ENCODE results near the gene OR8D1. TPM values are rescaled to one million over a fixed set of nuclear protein-coding genes. Genes with fewer than 3 reads are reported as not detected.
"Not testable (repeated sequence)": the region's sequence is repeated elsewhere in the genome, so short reads cannot be mapped to it uniquely, and the experiment has no call there.

Gene OR8D1
- total and polyA plus RNA-seq, 2 of the 8 experiments (the other 6 are each of a cell fraction or from before 2014, with no cell fraction given) = not detected

DNA sequence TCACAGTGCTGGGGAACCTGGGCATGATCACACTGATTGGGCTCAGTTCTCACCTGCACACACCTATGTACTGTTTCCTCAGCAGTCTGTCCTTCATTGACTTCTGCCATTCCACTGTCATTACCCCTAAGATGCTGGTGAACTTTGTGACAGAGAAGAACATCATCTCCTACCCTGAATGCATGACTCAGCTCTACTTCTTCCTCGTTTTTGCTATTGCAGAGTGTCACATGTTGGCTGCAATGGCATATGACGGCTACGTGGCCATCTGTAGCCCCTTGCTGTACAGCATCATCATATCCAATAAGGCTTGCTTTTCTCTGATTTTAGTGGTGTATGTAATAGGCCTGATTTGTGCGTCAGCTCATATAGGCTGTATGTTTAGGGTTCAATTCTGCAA lies 48.7 kb downstream of the OR8D1 start:
- H2BK12ac ChIP-seq (ENCODE audit: low read depth, low read length); H3K79me2 ChIP-seq (ENCODE audit: control insufficient read depth in 1 of 2, insufficient read depth in 2 of 2, low read length in 2 of 2); H3K18ac ChIP-seq (ENCODE audit: extremely low read depth, low read length); H2BK20ac ChIP-seq (ENCODE audit: low read length); H3K56ac ChIP-seq (replicated peaks; ENCODE audit: insufficient read length, low read depth, low read length); H2BK15ac ChIP-seq (ENCODE audit: low read length); H4K8ac ChIP-seq (ENCODE audit: extremely low read depth, insufficient read depth, low read length); POLR2A ChIA-PET (ENCODE audit: partially characterized antibody); H3K4me3 ChIP-seq (ENCODE audit: extremely low read depth in 1 of 4, insufficient read depth in 2 of 4, low read depth in 3 of 4, low read length in 4 of 4); H4K91ac ChIP-seq (replicated peaks; ENCODE audit: insufficient read length, low read length); H2BK5ac ChIP-seq (ENCODE audit: low read depth, low read length); H3K23me2 ChIP-seq (ENCODE audit: low read depth, low read length); H4K20me1 ChIP-seq (replicated peaks in 1 of 2; ENCODE audit: control insufficient read depth in 1 of 2, insufficient read depth in 2 of 2, low read length in 2 of 2); H3K36me3 ChIP-seq (ENCODE audit: control insufficient read depth in 2 of 4, insufficient read depth in 4 of 4, low read length in 3 of 4); H3K27ac ChIP-seq (ENCODE audit: low read depth, low read length); H2AK5ac ChIP-seq (ENCODE audit: low read depth, low read length); H3K4me2 ChIP-seq (ENCODE audit: insufficient read depth in 1 of 2, low read depth in 2 of 2, low read length in 2 of 2); H3K9me3 ChIP-seq (ENCODE audit: insufficient read depth in 2 of 2, low read depth in 1 of 2, low read length in 1 of 2); H3K9ac ChIP-seq (replicated peaks in 1 of 4; ENCODE audit: extremely low read depth in 1 of 4, low read depth in 3 of 4, low read length in 3 of 4); H3K14ac ChIP-seq (ENCODE audit: insufficient read length); H3K23ac ChIP-seq (ENCODE audit: insufficient read length); H2BK120ac ChIP-seq (replicated peaks; ENCODE audit: low read depth, low read length); DNase-seq (ENCODE audit: low read depth in 1 of 2, low spot score in 2 of 2); H3K27me3 ChIP-seq (replicated peaks in 1 of 4; ENCODE audit: control insufficient read depth in 3 of 4, extremely low read depth in 1 of 4, insufficient read depth in 3 of 4, low read length in 3 of 4); H3K79me1 ChIP-seq (ENCODE audit: low read depth, low read length); H4K5ac ChIP-seq (ENCODE audit: insufficient read length, low read depth, low read length); FAIRE-seq; H3K4ac ChIP-seq (replicated peaks; ENCODE audit: insufficient read length, low read depth, low read length); H3K4me1 ChIP-seq (replicated peaks in 1 of 4; ENCODE audit: control insufficient read depth in 3 of 4, insufficient read depth in 4 of 4, low read length in 3 of 4): not testable (repeated sequence)
- H2AFZ ChIP-seq (ENCODE audit: low read length) = 0 out of 2 replicates have a peak overlapping the region, but pooled peaks have one; percentile 68
- WGBS, 2 experiments (ENCODE audit: extremely low coverage in 1 of 2, insufficient coverage in 1 of 2, insufficient read length in 1 of 2, insufficient replicate concordance in 2 of 2, low coverage in 1 of 2, low lambda C conversion rate in 2 of 2, missing lambda C conversion rate in 1 of 2) = 93% methylated on average over 4 of the region's 4 CpGs; no CpG with 5 or more reads in 1 of the 2 experiments
- CTCF ChIA-PET (ENCODE audit: partially characterized antibody) = interaction anchor here (0.9 kb wide), 1 partner anchor 137 kb away, joined by 3 read pairs; no protein-coding TSS in a partner anchor
